Non-pigmented ciliary epithelial cell (primary cell): ENCODE measurements around the gene STOX2.
A peak's percentile ranks its signal among the peaks of the same experiment; 100 is the strongest.

Source experiments
- DNase-seq: peaks from one replicate; pipeline ENCODE4 v3.0.0-alpha.2; 2010; ENCODE audit warnings: low read depth

The STOX2 gene

GRCh38 chr4:183986971-183987946, 82.2 kb downstream of the STOX2 start:
- peak; percentile 62 for DNase-seq

DNA sequence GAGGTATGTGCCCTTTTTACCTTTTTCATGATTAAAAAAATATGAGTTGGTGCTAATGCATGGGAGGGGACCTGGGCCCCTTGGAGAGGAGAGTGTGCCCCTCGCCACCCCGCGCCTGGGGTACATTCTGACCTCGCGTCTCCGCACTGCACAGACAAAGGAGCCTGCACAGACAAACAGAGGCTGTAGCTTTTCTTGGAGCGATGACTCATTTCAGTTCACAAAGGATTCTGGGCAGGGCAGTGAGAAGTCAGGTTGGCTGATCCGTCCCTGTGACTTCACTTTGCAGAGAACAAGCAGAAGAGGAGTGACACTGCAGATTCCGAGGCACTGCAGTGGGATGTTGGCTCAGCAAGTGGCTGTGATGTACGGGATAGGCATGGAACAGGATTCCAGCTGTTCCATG, 82.9 kb downstream of the STOX2 start:
- DNase-seq = peak; percentile 81

- no peak for DNase-seq
These were observed 83.8 kb downstream of the STOX2 start for GRCh38 chr4:183988874-183989273.

- no peak for DNase-seq
These were observed 84.4 kb downstream of the STOX2 start for GRCh38 chr4:183989461-183989860.

- DNase-seq = no peak
These were observed 84.8 kb downstream of the STOX2 start for GRCh38 chr4:183989931-183990330.

DNA sequence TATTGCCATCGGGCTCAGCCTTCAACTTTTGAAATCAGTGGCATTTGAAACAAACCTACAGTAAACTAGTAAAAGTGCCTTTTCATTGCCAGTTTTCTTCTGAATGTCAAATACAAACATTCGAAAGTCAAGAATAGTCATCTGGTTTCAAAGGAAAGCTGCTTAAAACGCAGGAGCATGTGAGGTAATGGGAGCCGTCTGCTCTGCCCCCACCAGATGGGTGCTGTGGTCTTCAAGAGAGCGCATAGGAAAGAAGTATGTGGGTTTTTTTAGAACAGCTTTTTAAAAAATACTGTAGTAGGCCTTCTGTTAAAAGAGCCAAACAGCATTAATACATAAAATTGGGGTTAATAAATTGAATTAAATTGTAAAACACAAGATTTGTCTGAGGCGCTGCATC, 88.6 kb downstream of the STOX2 start:
- DNase-seq = no peak

GRCh38 chr4:183995570-183995969, 90.5 kb downstream of the STOX2 start:
- DNase-seq = no peak

- peak; percentile 55 for DNase-seq
These were observed 91.8 kb downstream of the STOX2 start for GRCh38 chr4:183996868-183997267.

DNA sequence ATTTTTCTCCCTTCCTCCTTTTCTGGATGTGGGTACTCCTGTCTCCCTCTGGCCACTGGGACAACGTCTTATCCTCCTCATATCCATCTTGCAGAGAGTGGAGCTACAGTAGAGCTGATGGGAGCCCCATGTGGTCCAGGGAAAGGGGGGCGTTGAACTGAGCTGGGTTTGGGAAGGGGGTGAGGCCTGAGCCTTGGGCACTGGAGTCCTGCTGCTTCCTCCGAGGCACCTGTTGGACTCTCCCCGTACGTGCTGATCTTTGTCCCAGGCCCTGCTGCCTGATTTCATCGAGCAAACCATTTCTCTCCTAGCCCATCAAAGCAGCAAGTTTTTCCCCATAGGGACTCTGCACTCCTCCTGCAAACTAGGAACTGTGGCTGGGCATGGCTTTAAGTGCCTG, 94.3 kb downstream of the STOX2 start:
- DNase-seq = no peak

- DNase-seq = no peak
These were observed 95.6 kb downstream of the STOX2 start for GRCh38 chr4:184000457-184001396.

DNA sequence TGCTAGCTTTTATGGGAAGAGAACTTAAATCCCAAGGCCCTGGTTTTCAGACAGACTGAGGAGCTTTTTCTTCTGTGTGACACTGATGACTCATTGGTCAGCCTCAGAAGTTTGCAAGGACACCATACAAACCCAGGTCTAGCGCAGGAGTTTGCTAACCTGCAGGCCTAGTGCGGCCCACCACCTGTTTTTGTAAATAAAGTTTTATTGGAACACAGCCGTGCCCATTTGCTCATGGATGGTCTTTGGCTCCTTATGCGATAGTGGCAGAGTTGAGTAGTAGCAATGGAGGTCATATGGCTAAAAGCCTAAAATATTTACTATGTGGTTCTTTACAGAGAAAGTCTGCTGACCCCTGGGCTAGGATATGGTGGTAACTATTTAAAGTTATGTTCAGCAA, 98.3 kb downstream of the STOX2 start:
- no peak for DNase-seq

DNA sequence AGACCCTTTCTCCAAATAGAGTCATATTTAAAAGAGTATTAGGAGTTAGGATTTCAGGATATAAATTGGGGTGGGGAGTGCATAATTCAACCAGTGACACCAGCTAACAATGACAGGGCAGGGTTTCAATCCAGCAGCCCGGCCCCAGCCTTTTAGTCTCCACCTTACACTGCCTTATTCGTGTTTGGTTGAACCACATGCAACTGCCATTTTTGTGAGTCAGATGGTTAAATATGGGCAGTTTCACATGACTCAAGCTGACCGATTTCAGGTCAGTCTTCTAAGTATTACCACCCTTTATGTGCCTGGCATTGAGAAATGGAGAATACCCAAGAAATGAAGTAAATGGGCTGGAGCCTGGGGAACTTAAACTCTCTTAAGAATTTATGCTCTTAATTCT, 102.8 kb downstream of the STOX2 start:
- no peak for DNase-seq

DNA sequence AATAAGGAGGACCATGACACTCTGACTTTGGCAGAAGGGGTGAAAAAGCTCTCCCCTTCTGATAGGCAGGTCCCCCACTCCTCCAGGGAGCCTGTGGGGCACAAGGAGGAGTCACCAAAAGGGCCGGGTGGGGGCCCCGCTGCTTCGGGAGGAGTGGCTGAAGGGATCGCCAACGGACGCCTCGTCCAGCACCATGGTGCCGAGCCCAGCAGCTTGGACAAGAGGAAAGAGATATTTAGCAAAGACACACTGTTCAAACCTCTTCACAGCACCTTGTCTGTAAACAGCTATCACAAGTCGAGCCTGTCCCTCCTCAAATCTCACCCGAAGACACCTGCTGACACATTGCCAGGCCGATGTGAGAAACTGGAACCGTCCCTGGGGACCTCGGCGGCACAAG, 105.6 kb downstream of the STOX2 start:
- DNase-seq = no peak

- DNase-seq = no peak
These were observed 106.8 kb downstream of the STOX2 start for GRCh38 chr4:184011826-184012380.

DNA sequence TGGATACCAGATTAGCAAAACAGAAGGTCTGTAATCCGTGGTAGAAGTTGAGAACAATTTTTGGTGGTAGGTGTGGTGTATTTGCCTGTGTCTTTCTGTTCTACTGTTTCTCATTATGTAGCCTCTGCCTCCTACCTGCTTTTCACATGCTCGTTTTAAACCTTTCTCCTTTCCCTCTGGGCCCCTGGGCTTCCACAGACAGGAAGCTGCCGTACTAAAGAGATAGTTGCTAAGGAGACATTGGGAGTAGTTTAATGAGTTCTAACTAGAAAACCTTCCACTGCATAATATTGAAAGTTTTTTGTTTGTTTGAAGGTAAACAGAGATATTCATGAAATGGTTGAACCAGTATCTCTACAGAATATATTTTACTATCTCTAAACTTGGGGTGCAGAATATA, 107.8 kb downstream of the STOX2 start:
- no peak for DNase-seq

DNA sequence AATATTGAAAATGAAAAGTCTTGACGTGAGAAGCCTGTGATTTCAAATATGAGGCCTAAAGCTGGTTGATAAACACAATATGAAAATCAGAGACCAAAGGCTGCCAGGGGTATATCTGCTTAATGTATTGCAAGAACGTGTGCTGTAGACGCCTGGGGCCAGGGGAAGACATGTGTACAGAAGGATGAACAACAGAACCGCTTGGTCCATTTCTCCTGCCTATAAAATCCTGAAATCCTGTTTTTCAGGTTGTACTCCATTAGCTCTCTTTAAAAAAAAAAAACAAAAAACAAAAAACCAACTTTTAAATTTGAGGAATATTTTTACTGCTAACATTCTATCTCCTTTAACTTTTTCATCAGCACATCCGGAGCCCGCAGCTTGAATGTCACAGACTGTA, 109.2 kb downstream of the STOX2 start:
- no peak for DNase-seq

DNA sequence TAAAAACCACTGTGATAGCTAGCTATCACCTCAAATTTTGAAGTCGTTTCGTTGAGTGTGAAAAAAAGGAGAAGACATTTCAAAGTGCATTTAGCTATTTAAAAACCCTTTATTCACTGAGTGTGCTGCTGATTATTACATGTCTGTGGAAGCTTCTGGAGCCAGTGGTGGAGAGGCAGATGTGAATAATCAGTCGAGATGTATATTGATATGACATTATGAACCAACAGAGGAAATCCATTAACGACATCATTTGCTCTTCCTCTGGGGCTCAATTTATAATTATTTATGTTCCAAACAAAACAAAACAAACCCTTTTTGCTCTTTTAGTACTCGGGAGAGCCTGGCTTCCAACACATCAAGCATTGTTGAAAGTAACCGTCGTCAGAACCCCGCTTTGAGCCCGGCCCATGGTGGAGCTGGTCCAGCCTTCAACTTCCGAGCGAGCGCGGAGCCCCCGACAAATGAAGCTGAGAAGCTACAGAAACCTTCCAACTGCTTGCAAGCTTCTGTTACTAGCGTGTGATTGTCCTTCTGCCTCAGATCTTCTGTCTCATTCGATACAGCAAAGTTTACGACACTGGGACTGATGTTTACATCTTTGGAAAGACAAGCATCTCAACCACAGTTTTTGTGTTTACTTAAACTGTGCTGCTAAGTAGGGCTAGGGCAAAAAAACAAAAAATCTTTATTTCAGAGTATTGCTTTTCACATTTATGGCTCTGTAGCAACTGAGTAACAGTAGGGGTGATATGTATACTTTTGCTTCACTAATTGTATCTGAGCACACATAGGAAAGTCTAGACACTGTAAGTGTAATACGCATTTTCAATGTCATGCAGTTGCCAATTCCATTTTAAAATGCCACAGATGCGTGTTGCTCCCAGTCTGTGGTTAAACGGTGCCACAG, 111.9 kb downstream of the STOX2 start:
- DNase-seq = no peak

DNA sequence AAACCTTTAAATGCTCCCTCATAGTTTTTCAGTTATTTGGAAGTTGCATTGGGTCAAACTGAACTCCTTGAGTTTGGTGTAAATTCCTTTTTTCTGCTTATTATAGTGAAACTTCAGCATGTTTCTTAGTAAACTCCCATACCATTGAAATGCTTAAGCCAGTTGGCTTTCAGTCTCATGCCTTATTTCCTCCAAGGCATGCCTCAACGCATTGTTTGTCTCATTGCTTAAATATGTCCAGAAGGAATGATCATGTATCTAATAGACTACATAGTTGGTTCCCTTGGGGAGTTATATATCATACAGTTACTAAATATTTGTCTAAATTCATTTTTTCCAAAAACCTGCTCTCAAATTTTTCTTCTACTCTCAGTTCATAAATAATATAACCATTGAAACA, 114.0 kb downstream of the STOX2 start:
- DNase-seq = no peak

DNA sequence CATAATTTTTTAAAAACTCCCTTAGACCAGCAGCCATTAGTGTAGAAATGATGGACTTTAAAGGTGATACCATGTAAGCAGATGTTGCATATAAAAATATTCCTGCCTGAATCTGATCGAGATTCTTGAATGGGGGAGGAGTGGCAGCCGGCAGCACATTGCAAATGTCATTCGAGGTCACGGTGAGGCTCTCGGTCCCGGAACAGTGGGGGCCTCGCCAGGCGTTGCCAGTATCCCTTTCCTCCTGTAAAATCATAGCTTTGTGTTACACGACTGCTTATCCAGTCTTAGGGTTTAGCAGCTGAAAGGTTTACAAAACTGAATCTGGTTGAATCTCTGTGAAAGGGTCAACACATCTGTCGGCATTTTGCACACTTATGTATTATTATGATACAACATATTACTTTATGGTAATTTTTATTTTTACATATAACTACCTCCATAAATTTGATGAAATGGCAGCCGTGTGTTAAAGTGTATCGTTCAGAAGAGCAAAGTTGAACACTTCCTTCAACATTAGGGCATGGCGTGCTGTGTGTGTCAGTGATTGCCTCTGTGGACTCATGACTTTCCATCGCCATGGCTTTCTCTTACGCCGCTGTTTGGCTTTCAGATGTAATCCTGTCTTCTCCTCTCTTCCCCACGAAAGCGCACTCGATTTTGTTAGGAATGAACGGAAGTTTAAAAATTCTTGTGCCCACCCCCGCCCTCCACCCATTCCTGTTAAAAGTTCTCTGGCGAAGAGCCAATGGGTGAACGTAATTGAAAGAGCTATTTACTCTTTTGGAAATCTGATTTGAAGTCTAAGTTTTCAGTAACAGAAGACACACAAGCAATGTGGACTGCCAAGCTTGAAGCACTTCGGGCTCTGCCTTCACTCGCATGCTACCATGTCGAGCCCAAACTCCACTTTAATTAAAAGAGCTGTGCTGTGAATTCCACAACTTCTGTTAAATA, 114.8 kb downstream of the STOX2 start:
- DNase-seq = no peak

- DNase-seq = no peak
These were observed 116.3 kb downstream of the STOX2 start for GRCh38 chr4:184021389-184021788.
